Uterus (tissue), 4 donors: ENCODE data around the gene DERA. TPM values are rescaled to one million over a fixed set of nuclear protein-coding genes. Genes with fewer than 3 reads are reported as not detected.
"Not testable (repeated sequence)": the region's sequence is repeated elsewhere in the genome, so short reads cannot be mapped to it uniquely, and the experiment has no call there.

ENCODE experiments used
- DNase-seq, 2 donors: peaks; one replicate each; pipeline ENCODE4 v3.0.0-alpha.2; 2019 to 2020
- H3K27ac ChIP-seq, 2 donors: fragments of 200-600 bp; sonication (generic); 1 replicate in 1 of 2; 2 replicates in 1 of 2; pipeline ENCODE4 v1.5.1; 2016 to 2018
- H3K27me3 ChIP-seq, 2 donors: fragments of 200-600 bp; sonication (generic); one replicate each; pipeline ENCODE4 v1.5.1; 2018 to 2019; ENCODE audit warnings: control low read depth in 1 of 2
- H3K36me3 ChIP-seq, 2 donors: fragments of 200-600 bp; sonication (generic); one replicate each; pipeline ENCODE4 v1.5.1; 2019; ENCODE audit warnings: control low read depth in 1 of 2
- H3K4me1 ChIP-seq, 2 donors: fragments of 200-600 bp; sonication (generic); one replicate each; pipeline ENCODE4 v1.5.1; 2018 to 2019; ENCODE audit warnings: control low read depth in 1 of 2
- H3K4me3 ChIP-seq, 2 donors: fragments of 200-600 bp; sonication (generic); 1 replicate in 1 of 2; 2 replicates in 1 of 2; pipeline ENCODE4 v1.5.1; 2018 to 2019; ENCODE audit warnings: mild to moderate bottlenecking in 1 of 2
- H3K9me3 ChIP-seq, 2 donors: fragments of 200-600 bp; sonication (generic); one replicate each; pipeline ENCODE4 v1.5.1; 2019; ENCODE audit warnings: control low read depth in 1 of 2
- POLR2A ChIP-seq, 2 donors: fragments of 450-650 bp; IDR thresholded peaks; one replicate each; pipeline ENCODE4 v1.6.1; 2016; ENCODE audit warnings: antibody characterized with exemption in 2 of 2, mild to moderate bottlenecking in 1 of 2, moderate library complexity in 1 of 2
- intact Hi-C: fragments of 100-400 bp; cut with DNase I; formaldehyde crosslinking; loops from one replicate; pipeline ENCODE4 v1.15.1; 2023; ENCODE audit warnings: low total_unique reads
- total RNA-seq, 4 donors: library from RNA; depleted of rRNA in 3 of 4; stranded (reverse); fragments of >200 nt in 3 of 4; gene quantifications; one replicate each; pipeline versions ENCODE4 v1.1.0 to v1.2.4, GENCODE V29; 2014 to 2023
- TF ChIP-seq, protein P1 (sequence below), 4 experiments: fragments of 200-600 bp in 2 of 4; fragments of 450-650 bp in 2 of 4; sonication (generic) in 2 of 4; IDR thresholded peaks; one replicate each; pipeline ENCODE4 v1.5.1; 2016 to 2019; ENCODE audit warnings: antibody characterized with exemption in 4 of 4, mild to moderate bottlenecking in 2 of 4, moderate library complexity in 1 of 4
- donor health status: DM: yes; HTN: yes; CAD: no.

Gene DERA
- total RNA-seq, 4 donors from 2014 or later: 7.7 to 58.3 (median 19.2) TPM

GRCh38 chr12:15904378-15904920, 6.7 kb upstream of the DERA start:
- intact Hi-C loops: no loop called here
- no peaks in the 10 kb centered on the region for H3K27me3 ChIP-seq
- no peak overlapping the region for H3K4me3 ChIP-seq
- TF ChIP-seq POLR2A (IDR thresholded peaks at IDR 0.05): no peak
- TF ChIP-seq, protein P1, sequence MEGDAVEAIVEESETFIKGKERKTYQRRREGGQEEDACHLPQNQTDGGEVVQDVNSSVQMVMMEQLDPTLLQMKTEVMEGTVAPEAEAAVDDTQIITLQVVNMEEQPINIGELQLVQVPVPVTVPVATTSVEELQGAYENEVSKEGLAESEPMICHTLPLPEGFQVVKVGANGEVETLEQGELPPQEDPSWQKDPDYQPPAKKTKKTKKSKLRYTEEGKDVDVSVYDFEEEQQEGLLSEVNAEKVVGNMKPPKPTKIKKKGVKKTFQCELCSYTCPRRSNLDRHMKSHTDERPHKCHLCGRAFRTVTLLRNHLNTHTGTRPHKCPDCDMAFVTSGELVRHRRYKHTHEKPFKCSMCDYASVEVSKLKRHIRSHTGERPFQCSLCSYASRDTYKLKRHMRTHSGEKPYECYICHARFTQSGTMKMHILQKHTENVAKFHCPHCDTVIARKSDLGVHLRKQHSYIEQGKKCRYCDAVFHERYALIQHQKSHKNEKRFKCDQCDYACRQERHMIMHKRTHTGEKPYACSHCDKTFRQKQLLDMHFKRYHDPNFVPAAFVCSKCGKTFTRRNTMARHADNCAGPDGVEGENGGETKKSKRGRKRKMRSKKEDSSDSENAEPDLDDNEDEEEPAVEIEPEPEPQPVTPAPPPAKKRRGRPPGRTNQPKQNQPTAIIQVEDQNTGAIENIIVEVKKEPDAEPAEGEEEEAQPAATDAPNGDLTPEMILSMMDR (IDR thresholded peaks at IDR 0.05): no peak
- H3K9me3 ChIP-seq: no peaks in the 10 kb centered on the region
- no peaks in the 10 kb centered on the region for H3K36me3 ChIP-seq
- H3K4me1 ChIP-seq: no peaks in the 10 kb centered on the region
- DNase-seq: no peak
- H3K27ac ChIP-seq: no peak overlapping the region

DNA sequence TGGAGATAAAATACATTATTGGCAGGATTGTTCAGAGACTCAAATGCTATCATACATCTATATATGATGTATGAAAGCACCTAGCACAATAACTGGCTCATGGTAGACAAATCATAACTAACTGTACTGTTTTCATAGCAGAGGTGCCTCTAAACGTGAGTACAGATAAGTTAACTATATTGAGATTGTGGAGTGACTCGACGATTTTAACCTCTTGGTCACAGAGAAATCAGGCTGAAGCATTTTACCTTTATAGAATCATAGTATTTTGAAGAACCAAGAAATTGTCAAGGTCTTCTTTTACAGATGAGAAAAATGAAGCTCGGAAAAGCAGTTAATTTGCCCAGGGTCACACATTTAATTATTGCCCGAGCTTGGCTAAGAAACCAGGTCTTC, 666 bp upstream of the DERA start:
- no peaks in the 10 kb centered on the region for H3K36me3 ChIP-seq
- no peaks in the 10 kb centered on the region for H3K27me3 ChIP-seq
- DNase-seq: no peak
- H3K4me3 ChIP-seq: peak overlapping the region; percentile 60 to 74
- TF ChIP-seq, protein P1 (IDR thresholded peaks at IDR 0.05): no peak
- no peak for TF ChIP-seq POLR2A (IDR thresholded peaks at IDR 0.05)
- H3K27ac ChIP-seq: peak overlapping the region; percentile 92
- H3K4me1 ChIP-seq: no peaks in the 10 kb centered on the region
- no peaks in the 10 kb centered on the region for H3K9me3 ChIP-seq
- intact Hi-C loops: no loop called here

DNA sequence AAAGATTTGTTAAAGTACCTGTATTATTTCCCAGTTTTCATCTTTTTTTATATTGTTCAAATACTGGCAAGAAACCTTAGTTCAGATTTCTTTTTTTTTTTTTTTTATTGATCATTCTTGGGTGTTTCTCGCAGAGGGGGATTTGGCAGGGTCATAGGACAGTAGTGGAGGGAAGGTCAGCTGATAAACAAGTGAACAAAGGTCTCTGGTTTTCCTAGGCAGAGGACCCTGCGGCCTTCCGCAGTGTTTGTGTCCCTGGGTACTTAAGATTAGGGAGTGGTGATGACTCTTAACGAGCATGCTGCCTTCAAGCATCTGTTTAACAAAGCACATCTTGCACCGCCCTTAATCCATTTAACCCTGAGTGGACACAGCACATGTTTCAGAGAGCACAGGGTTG, 799 bp downstream of the DERA start:
- H3K27me3 ChIP-seq, DNase-seq, H3K4me1 ChIP-seq, H3K36me3 ChIP-seq, H3K9me3 ChIP-seq, intact Hi-C loops: not testable (repeated sequence)
- peak overlapping the region; percentile 60 to 74 for H3K4me3 ChIP-seq
- peak overlapping the region; percentile 92 for H3K27ac ChIP-seq

DNA sequence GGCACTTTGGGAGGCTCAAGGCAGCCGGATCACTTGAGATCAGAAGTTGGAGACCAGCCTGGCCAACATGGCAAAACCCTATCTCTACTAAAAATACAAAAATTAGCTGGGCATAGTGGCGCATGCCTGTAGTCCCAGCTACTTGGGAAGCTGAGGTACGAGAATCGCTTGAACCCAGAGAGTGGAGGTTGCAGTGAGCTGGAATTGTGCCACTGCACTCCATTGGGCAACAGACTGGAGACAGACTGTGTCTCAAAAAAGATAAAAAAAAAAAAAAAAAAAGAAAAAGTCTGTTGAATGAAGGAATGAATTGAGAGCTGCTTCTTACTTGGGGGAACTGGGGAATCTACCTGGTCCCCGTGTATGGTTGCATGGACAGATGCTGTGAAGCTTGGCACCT, 3.0 kb downstream of the DERA start:
- H3K4me1 ChIP-seq, intact Hi-C loops, H3K9me3 ChIP-seq, H3K27me3 ChIP-seq, DNase-seq, H3K36me3 ChIP-seq, H3K27ac ChIP-seq, H3K4me3 ChIP-seq: not testable (repeated sequence)

DNA sequence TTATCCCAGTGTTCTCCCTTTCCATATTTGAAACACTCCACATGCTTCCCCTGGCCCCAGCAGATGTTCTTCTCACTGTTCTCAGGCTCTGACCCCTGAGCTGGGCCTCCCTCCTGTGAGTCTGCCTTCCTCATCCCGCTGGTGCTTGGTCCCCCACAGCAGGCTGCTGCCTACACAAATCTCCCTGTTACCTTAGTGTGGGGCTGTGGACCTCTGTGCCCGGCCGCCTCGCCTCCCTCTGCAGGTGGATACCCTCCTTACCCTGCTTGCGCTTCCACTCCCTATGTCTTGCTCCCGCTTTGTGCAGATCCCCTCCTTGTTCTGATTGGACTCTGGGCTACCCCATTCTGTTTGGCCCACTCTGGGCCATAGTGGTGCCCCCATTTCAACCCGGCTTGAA, 6.9 kb downstream of the DERA start:
- Histone ChIP-seq H3K9me3 (no peaks in the 10 kb centered on the region), H3K36me3 (no peaks in the 10 kb centered on the region), H3K27ac (no peak overlapping the region), H3K27me3 (no peaks in the 10 kb centered on the region), H3K4me1 (no peaks in the 10 kb centered on the region), H3K4me3 (no peak overlapping the region)
- no peak for DNase-seq
- intact Hi-C loops: no loop called here
- TF ChIP-seq, protein P1 (IDR thresholded peaks at IDR 0.05): no peak
- TF ChIP-seq POLR2A (IDR thresholded peaks at IDR 0.05): no peak

GRCh38 chr12:15919418-15919817, 8.3 kb downstream of the DERA start:
- H3K4me1 ChIP-seq: no peaks in the 10 kb centered on the region
- H3K4me3 ChIP-seq: no peak overlapping the region

More at GRCh38 chr12:15919418-15919817, 8.3 kb downstream of the DERA start:
- Histone ChIP-seq H3K36me3 (no peaks in the 10 kb centered on the region), H3K27ac (no peak overlapping the region), H3K27me3 (no peaks in the 10 kb centered on the region), H3K9me3 (no peaks in the 10 kb centered on the region)
- no peak for TF ChIP-seq POLR2A (IDR thresholded peaks at IDR 0.05)
- TF ChIP-seq, protein P1 (IDR thresholded peaks at IDR 0.05): no peak
- intact Hi-C loops: no loop called here
- no peak for DNase-seq
